ENCODE data around the gene GALC.

Gene GALC

DNA sequence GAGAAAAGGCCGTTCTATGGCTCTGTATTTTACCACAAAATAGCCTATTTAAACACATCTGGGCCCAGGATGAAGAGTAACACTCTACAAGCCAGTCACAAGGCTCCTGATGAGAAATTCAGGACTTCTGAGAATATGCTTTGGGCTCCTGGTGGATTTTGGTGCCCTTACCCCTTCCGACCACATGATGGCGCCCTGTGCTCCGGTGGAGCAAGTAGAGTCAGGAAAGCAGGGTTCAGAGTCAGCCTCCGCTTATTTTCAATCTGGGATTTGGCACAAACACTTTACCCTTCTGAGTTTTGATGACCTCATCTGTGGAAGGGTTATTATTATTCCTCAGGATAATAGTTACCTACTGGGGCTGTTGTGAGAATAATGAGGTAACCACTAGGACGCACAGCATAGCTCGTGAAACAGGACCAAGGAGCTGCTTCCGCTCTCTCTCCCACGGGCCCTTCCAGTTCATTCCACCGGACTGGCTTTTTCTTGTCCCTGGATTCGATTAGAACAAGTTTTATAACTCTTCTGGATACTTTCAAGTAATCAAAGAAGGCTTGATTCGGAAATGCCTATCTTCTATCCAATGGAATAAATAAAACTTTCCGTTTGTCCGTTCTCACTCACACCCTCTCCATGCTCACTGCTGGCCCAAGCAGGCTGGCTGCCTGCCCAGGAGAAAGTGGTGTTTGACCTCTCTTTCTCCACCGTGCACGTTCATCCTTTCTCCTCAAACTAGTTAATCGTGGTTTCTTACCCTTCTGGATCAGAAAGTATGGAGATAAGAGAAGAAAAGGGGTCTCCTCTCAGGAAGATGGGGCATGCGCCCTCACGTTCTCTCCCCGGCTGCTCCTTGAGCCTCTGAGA lies 104.6 kb downstream of the GALC start:
- TF ChIP-seq, protein P1, sequence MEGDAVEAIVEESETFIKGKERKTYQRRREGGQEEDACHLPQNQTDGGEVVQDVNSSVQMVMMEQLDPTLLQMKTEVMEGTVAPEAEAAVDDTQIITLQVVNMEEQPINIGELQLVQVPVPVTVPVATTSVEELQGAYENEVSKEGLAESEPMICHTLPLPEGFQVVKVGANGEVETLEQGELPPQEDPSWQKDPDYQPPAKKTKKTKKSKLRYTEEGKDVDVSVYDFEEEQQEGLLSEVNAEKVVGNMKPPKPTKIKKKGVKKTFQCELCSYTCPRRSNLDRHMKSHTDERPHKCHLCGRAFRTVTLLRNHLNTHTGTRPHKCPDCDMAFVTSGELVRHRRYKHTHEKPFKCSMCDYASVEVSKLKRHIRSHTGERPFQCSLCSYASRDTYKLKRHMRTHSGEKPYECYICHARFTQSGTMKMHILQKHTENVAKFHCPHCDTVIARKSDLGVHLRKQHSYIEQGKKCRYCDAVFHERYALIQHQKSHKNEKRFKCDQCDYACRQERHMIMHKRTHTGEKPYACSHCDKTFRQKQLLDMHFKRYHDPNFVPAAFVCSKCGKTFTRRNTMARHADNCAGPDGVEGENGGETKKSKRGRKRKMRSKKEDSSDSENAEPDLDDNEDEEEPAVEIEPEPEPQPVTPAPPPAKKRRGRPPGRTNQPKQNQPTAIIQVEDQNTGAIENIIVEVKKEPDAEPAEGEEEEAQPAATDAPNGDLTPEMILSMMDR (IDR thresholded peaks at IDR 0.05; ENCODE audit: low read depth, low read length) = peak; percentile 62
- H3K4me3 ChIP-seq (ENCODE audit: low read depth, low read length) = no peak overlapping the region

DNA sequence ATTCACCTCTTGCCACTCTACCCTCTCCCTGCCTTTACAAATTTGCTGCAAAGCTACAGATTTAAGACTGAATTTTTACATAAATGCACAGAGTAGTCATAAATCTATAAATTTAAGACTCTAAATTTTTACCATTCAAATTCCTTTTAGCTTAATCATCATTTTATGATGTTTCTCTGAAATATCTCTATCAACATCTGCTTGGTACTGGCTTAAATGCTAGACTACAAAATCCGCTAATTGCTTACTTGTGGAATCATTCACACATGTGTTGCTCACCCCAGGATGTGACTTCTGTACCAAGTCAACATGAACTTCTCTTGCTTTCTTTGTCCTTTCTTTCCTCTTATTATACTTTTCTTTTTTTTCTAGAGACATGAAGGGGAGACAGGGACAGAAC lies 109.2 kb downstream of the GALC start:
- TF ChIP-seq, protein P1 (IDR thresholded peaks at IDR 0.05; ENCODE audit: low read depth, low read length) = no peak
- H3K4me3 ChIP-seq (ENCODE audit: low read depth, low read length) = no peak overlapping the region
